Fibroblast of the aortic adventitia (primary cell): ENCODE results near the gene SLIT3. TPM values are rescaled to one million over a fixed set of nuclear protein-coding genes. Genes with fewer than 3 reads are reported as not detected.

ENCODE experiments used
- DNase-seq: peaks from one replicate; pipeline ENCODE4 v3.0.0-alpha.2; 2010; ENCODE audit warnings: low read depth
- H3K4me3 ChIP-seq: 2 replicates; pipeline ENCODE4 v1.5.1; 2011; ENCODE audit warnings: low read depth, mild to moderate bottlenecking, control low read depth, low read length, moderate library complexity
- CTCF ChIP-seq: IDR thresholded peaks from 2 replicates; pipeline ENCODE4 v1.5.1; 2011; ENCODE audit warnings: mild to moderate bottlenecking, low read length, control low read depth, inconsistent platforms; ENCODE audit not compliant: insufficient read depth
- total RNA-seq: library from RNA; depleted of rRNA; stranded (reverse); fragments of >200 nt; gene quantifications from 2 replicates; pipeline ENCODE4 v1.2.3, GENCODE V29; 2012; ENCODE audit warnings: low replicate concordance

The SLIT3 gene
- total RNA-seq, 1 donor, result 65.3 TPM

- TF ChIP-seq CTCF, result no peak
- no peak overlapping the region for H3K4me3 ChIP-seq
- no peak for DNase-seq
Measured at GRCh38 chr5:169127431-169127830, 173.5 kb downstream of the SLIT3 start.

- H3K4me3 ChIP-seq, result no peak overlapping the region
- TF ChIP-seq CTCF, result no peak
- peak; percentile 49 for DNase-seq
Measured at GRCh38 chr5:169126481-169127021, 174.4 kb downstream of the SLIT3 start.

DNA sequence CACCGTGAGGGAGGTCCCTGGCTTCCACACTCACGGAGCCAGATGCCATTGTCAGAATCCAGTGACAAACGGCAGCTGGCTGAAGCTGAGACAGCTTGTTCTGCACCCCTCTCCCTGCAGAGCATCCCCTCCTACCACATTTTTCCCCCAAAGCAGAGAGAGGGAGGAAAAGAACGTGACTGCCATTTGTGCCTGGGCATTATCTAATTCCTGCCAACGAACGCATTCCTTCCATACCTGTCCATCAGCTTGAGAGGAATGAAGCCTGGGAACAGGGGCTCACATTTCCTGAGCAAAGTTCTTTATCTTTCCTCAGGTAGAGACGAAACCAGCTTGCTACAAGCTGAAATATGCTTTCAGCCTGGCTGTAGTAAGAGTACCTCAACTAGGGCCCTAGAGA, 175.4 kb downstream of the SLIT3 start:
- H3K4me3 ChIP-seq, result no peak overlapping the region
- TF ChIP-seq CTCF, result no peak
- no peak for DNase-seq

GRCh38 chr5:169122951-169123350, 178.0 kb downstream of the SLIT3 start:
- no peak overlapping the region for H3K4me3 ChIP-seq
- no peak for DNase-seq
- no peak for TF ChIP-seq CTCF

GRCh38 chr5:169121630-169122420, 179.1 kb downstream of the SLIT3 start:
- TF ChIP-seq CTCF, result no peak
- peak; percentile 85 for DNase-seq
- H3K4me3 ChIP-seq, result no peak overlapping the region

DNA sequence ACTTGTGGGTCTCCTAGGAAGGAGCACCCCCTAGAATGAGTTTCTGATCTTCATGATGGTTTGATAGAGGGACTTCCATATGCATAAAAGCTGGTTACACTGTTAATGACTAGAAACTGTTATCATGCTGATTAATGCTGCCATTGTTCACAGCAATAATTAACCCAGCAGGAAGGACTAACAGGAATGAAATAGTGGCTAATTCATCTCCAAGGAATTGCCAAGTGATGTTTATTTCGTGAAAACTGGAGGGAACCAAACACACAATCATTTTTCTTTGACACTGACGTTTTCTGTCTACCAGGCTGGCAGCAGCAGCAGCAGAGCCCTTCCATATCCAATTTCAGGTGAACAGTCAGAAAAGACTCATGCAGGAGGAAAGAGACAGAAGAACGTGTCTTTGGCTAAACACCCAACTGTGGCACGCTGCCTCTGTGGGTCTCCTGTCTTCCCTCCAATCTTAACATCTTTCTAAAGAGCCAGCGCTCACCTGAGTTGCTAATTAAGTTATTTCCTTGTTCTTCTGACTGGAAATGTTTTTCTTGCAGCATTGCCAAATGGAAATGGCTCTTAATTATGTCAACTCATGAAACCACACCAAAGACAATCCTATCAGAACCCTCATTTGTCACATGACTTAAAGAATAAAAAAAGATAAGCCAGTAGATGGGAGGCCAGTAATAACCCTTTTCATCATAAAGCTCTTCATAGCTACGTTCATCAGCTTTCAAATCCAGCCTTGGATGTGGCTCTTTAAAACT, 181.5 kb downstream of the SLIT3 start:
- TF ChIP-seq CTCF, result no peak
- DNase-seq, result no peak
- H3K4me3 ChIP-seq, result no peak overlapping the region
